Hematopoietic multipotent progenitor cell (in vitro differentiated cells): Measurements from ENCODE around the gene TMEM51. TPM values are rescaled to one million over a fixed set of nuclear protein-coding genes. Genes with fewer than 3 reads are reported as not detected.

Experiments used
- DNase-seq, 3 donors: peaks; one replicate each; pipeline ENCODE4 v3.0.0-alpha.2; 2011 to 2015; ENCODE audit warnings: low read depth in 2 of 3, low spot score in 2 of 3
- total RNA-seq: library from RNA; depleted of rRNA; stranded (reverse); fragments of >200 nt; gene quantifications from one replicate; pipeline ENCODE4 v1.2.3, GENCODE V29; 2012

The TMEM51 gene
- total RNA-seq, 1 donor, result 0.54 TPM

GRCh38 chr1:15191267-15191666 is 37.7 kb downstream of the TMEM51 start:
- DNase-seq, result no peak

GRCh38 chr1:15191770-15192169 is 38.2 kb downstream of the TMEM51 start:
- no peak for DNase-seq

GRCh38 chr1:15192916-15193550 is 39.5 kb downstream of the TMEM51 start:
- DNase-seq, result no peak

GRCh38 chr1:15195420-15196052 is 42.0 kb downstream of the TMEM51 start:
- DNase-seq, result no peak

GRCh38 chr1:15196069-15196468 is 42.5 kb downstream of the TMEM51 start:
- no peak for DNase-seq

- DNase-seq, result no peak
Measured at GRCh38 chr1:15196807-15197530, 43.4 kb downstream of the TMEM51 start.

- no peak for DNase-seq
Measured at GRCh38 chr1:15197591-15198447, 44.3 kb downstream of the TMEM51 start.

- no peak for DNase-seq
Measured at GRCh38 chr1:15198684-15199083, 45.1 kb downstream of the TMEM51 start.

GRCh38 chr1:15201221-15201620 is 47.7 kb downstream of the TMEM51 start:
- no peak for DNase-seq

- DNase-seq, result no peak
Measured at GRCh38 chr1:15201849-15202551, 48.5 kb downstream of the TMEM51 start.

- DNase-seq, result no peak
Measured at GRCh38 chr1:15204931-15205330, 51.4 kb downstream of the TMEM51 start.

GRCh38 chr1:15205586-15206346 is 52.2 kb downstream of the TMEM51 start:
- DNase-seq, result no peak

GRCh38 chr1:15206418-15207030 is 53.0 kb downstream of the TMEM51 start:
- DNase-seq, result no peak

- DNase-seq, result no peak
Measured at GRCh38 chr1:15207031-15207828, 53.7 kb downstream of the TMEM51 start.

GRCh38 chr1:15207829-15208429 is 54.4 kb downstream of the TMEM51 start:
- DNase-seq, result no peak

- no peak for DNase-seq
Measured at GRCh38 chr1:15210651-15211375, 57.3 kb downstream of the TMEM51 start.

- DNase-seq, result no peak
Measured at GRCh38 chr1:15211424-15211823, 57.9 kb downstream of the TMEM51 start.
